HS-27A (cell line): ENCODE measurements around the gene PLOD3.

Source experiments
- DNase-seq: peaks from one replicate; pipeline ENCODE4 v3.0.0-alpha.2; 2012; ENCODE audit warnings: low read depth, missing footprints

PLOD3 gene

DNA sequence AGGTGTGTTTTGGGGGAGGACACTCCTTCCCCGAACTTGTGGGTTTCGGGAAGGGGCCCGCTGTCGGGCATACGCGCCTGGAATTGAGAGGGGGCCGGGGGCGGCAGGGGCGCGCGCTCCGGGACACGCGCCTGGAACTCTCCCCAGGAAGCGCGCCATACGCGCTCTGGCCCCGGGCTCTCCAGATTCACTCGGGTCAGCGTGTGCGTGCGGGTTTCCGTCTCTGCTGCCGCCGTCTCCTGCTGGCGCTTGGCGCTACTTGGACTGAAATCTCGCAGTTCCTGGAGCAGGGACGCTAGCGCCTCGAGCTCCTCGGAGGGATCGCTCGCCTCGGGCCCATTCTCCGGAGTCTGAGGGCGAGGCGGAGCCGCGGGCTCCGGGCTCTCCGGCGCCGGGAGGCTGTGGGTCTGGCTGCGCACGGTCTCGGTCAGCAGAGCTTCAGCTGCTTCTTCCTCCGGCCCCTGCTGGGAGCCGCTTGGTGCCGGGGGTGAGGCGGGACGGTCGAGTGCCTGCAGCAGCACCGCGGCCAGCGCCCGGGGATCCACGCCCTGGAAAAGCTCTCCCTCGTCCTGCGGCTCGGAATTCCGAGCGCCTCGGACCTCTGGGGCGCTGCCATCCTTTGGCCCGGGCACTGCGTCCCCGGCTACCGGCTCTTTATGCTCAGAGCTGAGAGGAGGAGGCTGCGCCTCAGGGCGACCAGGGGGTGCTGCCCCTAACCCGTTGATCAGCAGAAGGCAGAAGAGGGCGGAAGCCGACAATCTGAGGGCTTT is 53.1 kb downstream of the PLOD3 start:
- no peak for DNase-seq

DNA sequence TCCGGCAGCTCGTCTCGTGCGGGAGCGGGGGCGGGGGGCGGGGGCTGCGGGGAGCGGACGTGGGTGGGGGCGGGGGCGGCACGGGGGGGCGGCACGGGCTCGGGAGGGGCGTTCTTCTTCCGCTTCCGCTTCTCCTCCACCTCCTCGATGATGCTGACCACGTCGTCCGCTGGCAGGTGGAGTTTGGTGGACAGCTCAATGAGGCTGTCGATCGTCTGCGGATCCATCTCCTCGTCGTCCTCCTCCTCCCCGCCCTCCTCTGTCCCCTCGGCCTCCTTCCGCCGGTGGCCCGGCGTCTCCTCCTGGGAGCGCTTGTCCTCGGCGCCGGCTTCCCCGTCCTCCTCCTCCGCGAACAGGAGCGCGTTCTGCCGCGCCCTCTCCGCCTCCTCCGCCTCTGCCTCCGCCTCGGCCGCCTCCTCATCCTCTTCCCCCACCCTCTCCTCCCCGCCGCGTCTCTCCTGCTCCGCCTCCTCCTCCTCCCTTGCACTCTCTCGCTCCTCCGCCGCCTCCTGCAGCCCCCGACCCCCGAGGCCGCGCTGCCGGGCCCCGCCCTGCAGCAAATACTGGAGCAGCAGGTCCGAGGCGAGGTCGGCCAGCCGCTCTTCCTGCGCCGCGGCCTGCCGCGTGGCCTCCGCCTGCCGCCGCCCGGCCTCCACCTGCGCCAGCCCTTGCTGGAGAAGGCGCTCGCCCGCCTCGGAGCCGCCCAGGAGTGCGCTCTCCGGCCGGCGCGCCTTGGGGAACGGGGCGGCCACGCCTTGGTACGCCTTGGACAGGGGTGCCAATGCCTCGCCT is 53.9 kb downstream of the PLOD3 start:
- no peak for DNase-seq

DNA sequence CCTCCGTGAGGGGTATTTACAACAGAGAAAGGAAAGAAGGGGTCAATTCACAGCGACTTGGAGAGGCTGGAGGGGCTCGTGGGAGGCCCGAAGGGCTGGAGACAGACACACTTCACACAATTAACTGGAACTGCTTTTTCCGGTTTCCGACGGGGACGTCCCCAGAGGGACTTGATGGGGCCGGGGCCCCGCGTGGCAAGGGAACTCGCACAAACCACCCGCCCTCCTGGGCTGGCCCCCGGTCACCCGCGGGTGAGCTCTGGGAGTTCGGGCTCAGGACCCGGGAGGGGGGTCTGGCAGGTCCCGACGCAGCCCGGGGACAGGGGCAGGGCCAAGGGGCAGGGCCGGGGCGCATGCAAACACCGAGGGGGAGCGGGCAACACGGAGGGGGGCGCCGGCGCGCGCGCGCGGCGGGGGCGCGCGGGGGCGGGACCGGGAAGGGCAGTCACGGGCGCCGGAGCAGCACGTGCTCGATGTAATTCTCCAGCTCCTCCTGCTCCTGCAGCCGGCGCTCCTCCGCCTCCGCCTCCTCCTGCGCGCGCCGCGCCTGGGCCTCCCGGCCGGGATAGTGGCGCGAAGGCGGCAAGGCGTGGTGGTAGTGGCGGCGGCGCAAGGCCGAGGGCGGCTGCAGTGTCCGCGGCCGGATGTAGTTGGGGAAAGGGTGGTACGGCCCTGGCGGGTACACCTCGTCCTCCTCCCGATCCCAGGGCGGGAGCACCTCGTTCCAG is 54.7 kb downstream of the PLOD3 start:
- no peak for DNase-seq

DNA sequence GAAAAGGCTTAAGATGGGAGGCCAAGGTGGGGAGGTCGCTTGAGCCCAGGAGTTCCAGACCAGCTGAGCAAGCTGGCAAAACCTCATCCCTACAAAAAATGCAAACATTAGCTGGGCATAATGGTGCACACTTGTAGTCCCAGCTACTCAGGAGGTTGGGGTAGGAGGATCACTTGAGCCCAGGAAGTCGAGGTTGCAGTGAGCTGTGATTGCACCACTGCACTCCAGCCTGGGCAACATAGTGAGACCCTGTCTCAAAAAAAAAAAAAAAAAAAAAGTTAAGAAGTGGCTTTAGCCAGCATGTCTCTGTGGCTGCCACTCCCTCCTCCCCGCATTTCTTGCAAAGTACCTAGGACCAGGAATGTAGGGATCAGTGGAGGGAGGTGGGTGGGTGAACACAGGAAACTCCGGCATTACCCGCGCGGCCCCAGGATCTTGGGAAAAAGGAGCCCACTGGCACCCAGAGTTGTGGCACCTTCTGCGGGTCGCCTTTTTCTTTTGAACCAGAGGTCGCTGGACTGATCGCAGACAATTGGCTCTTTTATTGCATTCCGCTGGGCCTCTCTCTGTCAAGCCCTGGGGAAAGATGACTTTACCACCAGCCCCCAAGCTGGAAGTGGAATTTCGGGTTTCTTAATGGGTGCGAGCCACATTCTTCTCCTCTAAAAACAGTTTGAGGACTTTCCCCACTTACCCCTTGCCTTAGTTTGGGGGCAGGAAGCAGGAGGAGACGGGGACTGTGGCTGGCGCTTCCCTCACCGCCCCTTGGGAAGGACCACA is 55.5 kb downstream of the PLOD3 start:
- DNase-seq, result no peak

DNA sequence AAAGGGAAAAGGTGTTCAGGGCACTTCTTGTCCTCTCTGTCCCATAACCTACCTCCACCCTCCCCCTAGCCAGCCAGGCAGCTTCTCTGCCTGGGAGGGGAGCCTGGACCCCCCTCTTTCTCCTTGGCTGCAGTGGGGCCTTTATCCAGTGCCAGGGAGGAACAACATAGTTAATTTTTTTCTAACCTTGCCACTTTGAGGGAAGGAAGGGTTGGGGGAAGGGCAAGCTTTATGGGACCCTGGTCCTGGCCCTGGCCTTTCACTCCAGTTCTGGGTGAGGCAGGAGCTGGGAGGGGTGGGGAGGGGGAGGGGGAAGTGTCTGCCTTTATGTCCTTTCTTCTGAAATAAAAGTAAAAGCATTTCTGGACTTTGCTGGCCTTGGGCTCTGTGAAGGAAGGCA is 56.5 kb downstream of the PLOD3 start:
- DNase-seq, result no peak

DNA sequence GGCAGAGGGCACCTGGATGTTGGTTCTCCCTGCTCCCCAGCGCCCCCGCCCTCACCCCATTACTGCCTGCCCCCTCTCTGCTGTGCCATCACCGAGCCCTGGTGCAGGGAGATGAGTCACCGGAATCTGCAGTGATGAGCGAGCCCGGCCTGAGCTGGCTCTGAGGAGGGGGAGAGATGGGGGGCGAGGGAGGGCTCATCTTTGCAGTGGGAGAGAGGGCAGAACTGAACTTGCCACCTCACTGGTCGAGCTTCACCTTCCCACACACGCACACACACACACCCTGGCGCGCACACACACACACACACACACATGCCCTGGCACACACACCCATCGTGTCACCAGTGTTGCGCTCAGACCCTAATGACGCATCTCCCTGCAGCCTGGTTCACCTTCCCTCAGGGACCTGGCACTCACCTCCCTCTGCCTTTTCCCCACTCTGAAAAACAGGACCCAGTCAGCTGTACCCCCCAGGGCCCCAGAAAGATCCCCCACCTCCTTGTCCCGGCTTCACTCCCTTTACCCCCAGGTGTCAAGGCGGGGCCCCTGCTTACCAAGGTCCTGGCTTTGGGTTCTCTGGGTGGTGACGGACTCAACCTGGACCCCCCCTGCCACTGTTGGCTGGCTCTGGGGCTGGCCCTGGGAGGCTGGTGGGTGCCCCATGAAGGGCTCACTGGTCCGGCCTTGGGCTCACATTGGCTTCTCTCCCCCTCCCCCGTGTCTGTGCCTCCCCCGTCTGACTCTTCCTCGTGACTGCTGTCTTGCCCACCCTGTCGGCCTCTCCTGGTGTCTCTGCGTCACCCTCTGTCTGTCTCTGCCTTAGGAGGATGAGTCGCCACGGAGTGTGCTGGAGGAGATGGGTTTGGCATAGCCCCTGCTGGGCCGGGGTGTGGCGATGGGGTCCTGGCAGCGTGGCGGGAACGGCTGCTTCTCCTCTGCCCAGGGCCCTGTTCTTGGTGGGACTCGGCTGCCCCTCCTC is 57.4 kb downstream of the PLOD3 start:
- DNase-seq, result no peak

GRCh38 chr7:101156866-101157589 is 60.4 kb downstream of the PLOD3 start:
- DNase-seq, result no peak

DNA sequence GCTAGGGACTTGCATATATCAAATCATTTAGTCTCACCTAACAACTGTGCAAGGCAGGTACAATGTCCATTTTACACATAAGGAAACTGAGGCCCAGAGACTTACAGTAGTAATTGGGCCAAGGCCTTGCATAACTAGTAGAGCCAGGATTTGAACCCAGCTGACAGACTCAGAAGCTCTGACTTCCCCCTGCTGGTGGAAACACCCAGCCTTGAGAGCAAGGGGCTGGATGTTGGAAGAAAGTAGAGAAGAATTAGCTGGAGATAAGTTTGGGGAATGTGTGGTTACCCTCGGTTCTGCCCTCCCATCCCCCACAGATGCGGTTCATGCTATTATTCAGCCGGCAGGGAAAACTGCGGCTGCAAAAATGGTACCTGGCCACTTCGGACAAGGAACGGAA is 61.1 kb downstream of the PLOD3 start:
- DNase-seq, result no peak
